Measurements from ENCODE around the gene HRCT1.

HRCT1 gene

GRCh38 chr9:35907711-35908503 is 1.9 kb downstream of the HRCT1 start:
- no peak for DNase-seq (ENCODE audit: extremely low spot score)
- TF ChIP-seq TARDBP (IDR thresholded peaks at IDR 0.05) (no peak), FOXA1 (IDR thresholded peaks at IDR 0.05) (no peak), NFRKB (IDR thresholded peaks at IDR 0.05) (no peak), SUZ12 (IDR thresholded peaks at IDR 0.05) (no peak), FOXK2 (IDR thresholded peaks at IDR 0.05) (no peak), PKNOX1 (IDR thresholded peaks at IDR 0.05) (no peak), LEF1 (IDR thresholded peaks at IDR 0.05; ENCODE audit: borderline replicate concordance) (no peak), HDGF (IDR thresholded peaks at IDR 0.05; ENCODE audit: borderline replicate concordance) (no peak), BHLHE40 (IDR thresholded peaks at IDR 0.05; ENCODE audit: borderline replicate concordance) (no peak), FOXM1 (IDR thresholded peaks at IDR 0.05; ENCODE audit: borderline replicate concordance) (no peak), ZNF384 (IDR thresholded peaks at IDR 0.05) (no peak), ARNT (IDR thresholded peaks at IDR 0.05) (no peak), ELF4 (IDR thresholded peaks at IDR 0.05) (no peak), SP1 (IDR thresholded peaks at IDR 0.05) (no peak), L3MBTL2 (conservative IDR thresholded peaks at IDR 0.05) (no peak), CTBP1 (IDR thresholded peaks at IDR 0.05; ENCODE audit: borderline replicate concordance) (no peak)
- ChIA-PET CTCF (no interaction called here), POLR2A (no interaction called here)

GRCh38 chr9:35908504-35909125 is 2.6 kb downstream of the HRCT1 start:
- ChIA-PET CTCF (no interaction called here), POLR2A (no interaction called here)
- no peak for DNase-seq (ENCODE audit: extremely low spot score)
- no peak for TF ChIP-seq HDGF (IDR thresholded peaks at IDR 0.05; ENCODE audit: borderline replicate concordance)
- no peak for TF ChIP-seq ARNT (IDR thresholded peaks at IDR 0.05)
- TF ChIP-seq L3MBTL2 (conservative IDR thresholded peaks at IDR 0.05): no peak
- TF ChIP-seq NFRKB (IDR thresholded peaks at IDR 0.05): no peak
- no peak for TF ChIP-seq PKNOX1 (IDR thresholded peaks at IDR 0.05)
- TF ChIP-seq FOXK2 (IDR thresholded peaks at IDR 0.05): no peak
- no peak for TF ChIP-seq LEF1 (IDR thresholded peaks at IDR 0.05; ENCODE audit: borderline replicate concordance)
- TF ChIP-seq CTBP1 (IDR thresholded peaks at IDR 0.05; ENCODE audit: borderline replicate concordance): no peak
- no peak for TF ChIP-seq SUZ12 (IDR thresholded peaks at IDR 0.05)
- TF ChIP-seq FOXA1 (IDR thresholded peaks at IDR 0.05): no peak
- TF ChIP-seq ELF4 (IDR thresholded peaks at IDR 0.05): no peak

GRCh38 chr9:35909274-35909673 is 3.3 kb downstream of the HRCT1 start, which contains the start of gene SPAAR:
TSS of gene SPAAR (plus strand) at chr9:35909490. CDS start at chr9:35910464, 974 bp downstream.
- POLR2A ChIA-PET: no interaction called here
- DNase-seq (ENCODE audit: extremely low spot score): no peak
- TF ChIP-seq LEF1 (IDR thresholded peaks at IDR 0.05; ENCODE audit: borderline replicate concordance): no peak
- no peak for TF ChIP-seq NFRKB (IDR thresholded peaks at IDR 0.05)
- no peak for TF ChIP-seq SUZ12 (IDR thresholded peaks at IDR 0.05)
- TF ChIP-seq SP1 (IDR thresholded peaks at IDR 0.05): no peak
- TF ChIP-seq FOXK2 (IDR thresholded peaks at IDR 0.05): no peak
- TF ChIP-seq ZNF384 (IDR thresholded peaks at IDR 0.05): no peak
- no peak for TF ChIP-seq FOXM1 (IDR thresholded peaks at IDR 0.05; ENCODE audit: borderline replicate concordance)
- TF ChIP-seq BHLHE40 (IDR thresholded peaks at IDR 0.05; ENCODE audit: borderline replicate concordance): no peak
- TF ChIP-seq FOXA1 (IDR thresholded peaks at IDR 0.05): no peak
- no peak for TF ChIP-seq PKNOX1 (IDR thresholded peaks at IDR 0.05)
- no peak for TF ChIP-seq ELF4 (IDR thresholded peaks at IDR 0.05)
- TF ChIP-seq TARDBP (IDR thresholded peaks at IDR 0.05): no peak
- no peak for TF ChIP-seq ARNT (IDR thresholded peaks at IDR 0.05)
- no peak for TF ChIP-seq L3MBTL2 (conservative IDR thresholded peaks at IDR 0.05)
- TF ChIP-seq HDGF (IDR thresholded peaks at IDR 0.05; ENCODE audit: borderline replicate concordance): no peak
- CTCF ChIA-PET: no interaction called here

GRCh38 chr9:35909687-35910612 is 3.9 kb downstream of the HRCT1 start:
- TF ChIP-seq LEF1 (IDR thresholded peaks at IDR 0.05; ENCODE audit: borderline replicate concordance): no peak
- ChIA-PET CTCF (no interaction called here), POLR2A (no interaction called here)
- DNase-seq (ENCODE audit: extremely low spot score): no peak

- ChIA-PET POLR2A (no interaction called here), CTCF (interaction anchor here (0.6 to 0.7 kb wide), 2 partner anchors 8 to 409 kb away, joined by 3 read pairs; no protein-coding TSS in a partner anchor)
- DNase-seq (ENCODE audit: extremely low spot score): peak; percentile 41
Measured at GRCh38 chr9:35910613-35911359, 4.8 kb downstream of the HRCT1 start.

More at GRCh38 chr9:35910613-35911359, 4.8 kb downstream of the HRCT1 start:
- TF ChIP-seq LEF1 (IDR thresholded peaks at IDR 0.05; ENCODE audit: borderline replicate concordance): no peak
- no peak for TF ChIP-seq SP1 (IDR thresholded peaks at IDR 0.05)
- no peak for TF ChIP-seq ZNF384 (IDR thresholded peaks at IDR 0.05)
- no peak for TF ChIP-seq L3MBTL2 (conservative IDR thresholded peaks at IDR 0.05)
- no peak for TF ChIP-seq FOXM1 (IDR thresholded peaks at IDR 0.05; ENCODE audit: borderline replicate concordance)
- no peak for TF ChIP-seq NFRKB (IDR thresholded peaks at IDR 0.05)
- no peak for TF ChIP-seq PKNOX1 (IDR thresholded peaks at IDR 0.05)
- no peak for TF ChIP-seq CTBP1 (IDR thresholded peaks at IDR 0.05; ENCODE audit: borderline replicate concordance)
- TF ChIP-seq SUZ12 (IDR thresholded peaks at IDR 0.05): no peak
- no peak for TF ChIP-seq FOXK2 (IDR thresholded peaks at IDR 0.05)
- TF ChIP-seq FOXA1 (IDR thresholded peaks at IDR 0.05): no peak
- TF ChIP-seq BHLHE40 (IDR thresholded peaks at IDR 0.05; ENCODE audit: borderline replicate concordance): no peak
- no peak for TF ChIP-seq ARNT (IDR thresholded peaks at IDR 0.05)
- TF ChIP-seq ELF4 (IDR thresholded peaks at IDR 0.05): no peak

Measured in HEK293T (cell line).